GM12891 (cell line): ENCODE measurements around the gene RANBP17.

Source experiments
- PAX5 ChIP-seq: IDR thresholded peaks from 2 replicates; pipeline ENCODE4 v1.6.1; 2011; ENCODE audit warnings: low read length, moderate library complexity, mild to moderate bottlenecking; ENCODE audit not compliant: insufficient read depth, severe bottlenecking
- POLR2A ChIP-seq: IDR thresholded peaks from 2 replicates; pipeline ENCODE4 v1.6.1; 2011; ENCODE audit warnings: low read depth, low read length, control low read depth
- POLR2AphosphoS5 ChIP-seq: IDR thresholded peaks from 2 replicates; pipeline ENCODE4 v1.6.1; 2011; ENCODE audit warnings: low read depth, low read length, control low read depth
- SPI1 ChIP-seq: IDR thresholded peaks from 2 replicates; pipeline ENCODE4 v1.6.1; 2011; ENCODE audit warnings: low read depth, low read length, control low read depth

- TF ChIP-seq POLR2A (no peak), POLR2AphosphoS5 (no peak), SPI1 (no peak), PAX5 (no peak)
Observed at GRCh38 chr5:171242521-171242920, 380.7 kb downstream of the RANBP17 start.
